NCI-H345 treated with DMSO at 0.1 percent for 48 hours (cell line): ENCODE results near the gene LCP2.

ENCODE experiments used
- DNase-seq: peaks from one replicate; lab custom pipeline; 2025; ENCODE audit not compliant: unreplicated experiment; lab: John Stamatoyannopoulos, UW

The LCP2 gene

DNA sequence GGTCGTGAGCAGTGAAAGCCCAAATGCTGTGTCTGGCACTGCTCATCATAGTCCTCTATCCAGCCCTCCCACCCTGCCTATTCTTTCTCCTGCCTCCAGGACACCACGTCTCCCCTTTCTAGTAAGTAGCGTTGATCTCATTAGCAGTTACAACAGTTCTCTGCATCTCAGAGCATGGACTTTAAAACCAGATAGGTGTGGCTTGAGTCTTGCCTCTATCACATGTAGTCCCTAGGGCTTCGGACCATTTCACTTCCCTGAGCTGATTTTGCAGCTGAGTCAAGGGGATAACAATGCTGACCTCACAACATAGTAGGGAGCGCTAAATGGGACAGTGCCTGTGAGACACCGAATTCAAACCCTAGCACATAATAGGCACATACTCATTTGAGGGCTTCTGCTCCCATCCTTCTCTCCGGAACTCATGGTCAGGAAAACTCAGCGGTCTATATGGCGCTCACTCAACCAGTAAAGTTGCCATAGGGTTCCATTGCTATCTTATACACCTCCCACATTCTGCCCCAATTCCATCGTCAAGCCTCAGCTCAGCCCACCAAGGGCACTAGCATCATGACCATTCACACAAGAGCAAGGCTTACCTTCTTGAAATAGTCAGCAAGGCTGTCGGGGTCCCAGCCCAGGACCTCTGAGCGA, 515 bp downstream of the LCP2 start:
- DNase-seq: no peak

GRCh38 chr5:170296036-170296934, 1.3 kb downstream of the LCP2 start:
- DNase-seq: no peak

- DNase-seq: no peak
Measured at GRCh38 chr5:170294556-170294955, 3.0 kb downstream of the LCP2 start.

GRCh38 chr5:170294057-170294456, 3.5 kb downstream of the LCP2 start:
- no peak for DNase-seq

DNA sequence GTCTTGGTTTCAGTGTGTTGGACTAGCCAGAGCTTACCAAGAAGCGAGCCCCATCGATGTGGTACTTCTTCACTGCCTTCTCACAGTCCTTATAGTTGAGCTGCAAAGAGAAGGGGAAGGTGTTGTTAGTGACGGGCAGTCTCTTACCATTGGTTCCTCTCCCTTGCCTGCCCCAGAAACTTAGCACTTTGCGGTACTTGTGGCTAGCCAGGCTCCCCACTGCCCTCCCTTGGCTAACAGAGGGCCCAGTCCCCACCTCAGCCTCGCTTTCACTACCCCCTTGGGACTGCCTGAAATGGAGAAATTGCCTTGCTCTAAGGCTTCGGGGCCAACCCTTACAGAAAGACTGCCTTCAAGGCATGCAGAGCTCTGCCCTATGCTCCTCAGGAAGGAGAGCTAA, 4.3 kb downstream of the LCP2 start:
- DNase-seq: no peak

GRCh38 chr5:170292179-170293104, 5.1 kb downstream of the LCP2 start:
- no peak for DNase-seq

GRCh38 chr5:170290498-170290897, 7.1 kb downstream of the LCP2 start:
- DNase-seq: no peak

DNA sequence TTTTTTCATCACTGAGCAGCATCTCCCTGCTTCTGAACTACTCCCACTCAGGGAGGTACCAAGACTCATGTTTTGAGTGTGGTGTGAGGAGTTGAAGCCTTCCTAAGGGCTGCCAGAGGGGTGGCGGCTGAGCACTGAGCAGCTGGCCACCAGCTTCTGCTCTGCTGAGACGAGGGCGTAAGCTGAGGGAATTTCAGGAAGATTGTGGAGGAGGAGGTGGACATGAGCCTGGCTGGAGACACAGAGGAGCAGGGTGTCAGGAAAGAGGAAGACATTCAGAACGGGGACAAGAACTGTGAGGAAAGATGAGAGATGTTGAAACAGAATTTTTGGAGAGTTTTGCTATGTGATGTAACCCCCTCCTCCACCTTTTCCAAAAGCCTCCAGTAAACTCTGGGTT, 7.8 kb downstream of the LCP2 start:
- no peak for DNase-seq

DNA sequence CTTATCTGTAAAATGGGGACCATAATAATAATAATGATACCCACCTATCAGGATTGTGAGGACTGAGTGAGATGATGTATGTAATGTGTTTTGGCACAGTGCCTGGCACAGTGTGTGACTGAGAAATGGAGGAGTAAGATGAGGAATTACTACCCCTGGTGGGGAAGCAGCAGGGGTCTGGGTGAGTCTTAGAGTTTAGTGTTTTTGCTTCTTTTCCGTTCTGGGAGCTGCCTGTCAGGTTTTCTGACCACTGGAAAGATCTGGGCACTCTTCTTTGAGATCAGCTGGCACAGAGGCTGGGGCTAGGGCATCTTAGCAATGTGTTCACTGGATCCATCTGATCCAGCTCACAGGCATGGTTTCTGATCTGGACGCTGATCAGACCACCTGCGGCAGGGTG, 8.5 kb downstream of the LCP2 start:
- DNase-seq: no peak

DNA sequence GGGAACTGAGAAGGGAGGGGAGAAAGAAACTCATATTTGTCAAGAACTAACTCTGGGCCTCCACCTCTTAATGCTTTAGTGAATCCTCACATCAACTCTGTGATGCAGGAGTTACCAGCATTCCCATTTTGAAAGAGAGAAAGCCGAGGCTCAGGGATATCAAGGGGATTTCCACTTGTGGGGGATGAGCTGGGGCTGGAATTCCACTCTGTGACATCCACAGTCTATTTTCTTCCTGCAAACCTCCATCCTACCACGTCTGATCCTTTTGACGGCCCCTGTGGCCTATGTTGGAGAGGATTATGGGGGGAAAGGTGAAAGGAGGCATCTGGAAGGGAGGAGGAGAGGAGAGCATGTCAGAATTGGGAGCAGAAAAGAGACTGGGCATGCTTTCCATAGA, 9.0 kb downstream of the LCP2 start:
- DNase-seq: no peak

DNA sequence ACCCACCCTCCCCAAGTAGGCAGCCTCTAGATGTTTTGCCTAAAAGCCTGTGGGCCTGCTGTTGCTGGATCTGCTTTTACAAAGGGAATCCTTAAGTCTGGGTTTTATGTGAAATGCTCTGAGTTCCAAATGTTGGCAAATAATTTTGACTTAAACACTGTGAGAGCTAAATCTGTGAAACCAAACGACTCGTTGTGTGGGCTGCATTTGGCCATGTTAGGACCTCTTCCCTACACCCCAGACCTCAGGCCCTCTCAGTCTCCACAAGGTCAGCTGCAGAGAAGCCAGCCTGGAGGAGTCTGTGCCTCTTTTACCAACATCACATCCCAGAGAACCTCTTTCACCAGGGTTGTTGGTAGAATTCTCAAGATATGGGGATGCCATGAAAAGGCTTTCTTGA, 9.4 kb downstream of the LCP2 start:
- DNase-seq: no peak

- DNase-seq: no peak
Measured at GRCh38 chr5:170287532-170287931, 10.0 kb downstream of the LCP2 start.

DNA sequence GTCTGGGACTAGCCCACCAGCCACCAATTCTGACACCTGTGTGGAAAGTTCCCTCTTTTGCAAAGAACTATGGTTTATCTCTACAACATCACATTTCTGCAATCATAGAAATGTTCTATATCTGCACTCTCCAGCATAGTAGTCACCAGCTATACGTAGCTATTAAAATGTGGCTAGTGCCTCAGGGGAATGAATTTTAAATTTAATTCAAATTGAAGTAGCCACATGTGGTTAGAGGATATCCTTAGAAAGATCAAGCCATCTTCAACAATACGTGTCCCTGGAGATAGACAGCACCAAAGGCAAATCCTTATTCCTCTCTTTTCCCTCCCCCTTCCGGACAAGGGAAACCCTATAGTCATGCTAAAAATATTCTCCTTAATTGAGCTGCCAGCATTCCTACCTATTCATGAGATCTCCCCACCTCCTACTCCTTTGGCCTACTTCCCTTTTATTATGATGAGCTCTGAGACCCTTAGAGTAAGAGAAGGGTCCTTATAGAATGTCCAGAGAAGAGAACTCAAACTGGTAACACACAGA, 11.1 kb downstream of the LCP2 start:
- no peak for DNase-seq

- DNase-seq: no peak
Measured at GRCh38 chr5:170285181-170285580, 12.4 kb downstream of the LCP2 start.

GRCh38 chr5:170284231-170284630, 13.3 kb downstream of the LCP2 start:
- DNase-seq: no peak

- no peak for DNase-seq
Measured at GRCh38 chr5:170283296-170283695, 14.3 kb downstream of the LCP2 start.

DNA sequence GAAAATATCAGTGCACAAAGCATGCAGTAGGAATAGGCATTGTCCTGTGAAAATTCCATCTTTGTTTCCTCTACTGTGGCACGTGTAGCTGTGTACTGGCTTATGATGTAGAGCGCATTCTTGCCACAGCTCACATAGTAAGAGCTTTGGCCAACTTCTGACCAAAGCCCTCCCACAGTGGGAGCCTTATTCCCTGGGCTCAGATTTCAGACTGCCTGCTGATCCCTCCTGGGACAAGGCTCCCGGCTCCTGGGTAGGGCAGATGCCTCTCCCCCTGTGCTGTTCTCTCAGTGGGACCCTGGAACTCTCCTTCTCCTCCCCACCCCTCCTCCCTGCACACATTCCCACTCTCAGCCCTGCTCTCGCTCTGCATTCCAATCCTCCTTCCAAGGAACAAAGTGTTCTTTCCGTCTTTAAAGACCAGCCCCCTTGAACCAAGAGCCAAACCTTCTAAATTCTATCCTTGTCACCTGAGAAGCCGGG, 17.5 kb downstream of the LCP2 start:
- DNase-seq: no peak

DNA sequence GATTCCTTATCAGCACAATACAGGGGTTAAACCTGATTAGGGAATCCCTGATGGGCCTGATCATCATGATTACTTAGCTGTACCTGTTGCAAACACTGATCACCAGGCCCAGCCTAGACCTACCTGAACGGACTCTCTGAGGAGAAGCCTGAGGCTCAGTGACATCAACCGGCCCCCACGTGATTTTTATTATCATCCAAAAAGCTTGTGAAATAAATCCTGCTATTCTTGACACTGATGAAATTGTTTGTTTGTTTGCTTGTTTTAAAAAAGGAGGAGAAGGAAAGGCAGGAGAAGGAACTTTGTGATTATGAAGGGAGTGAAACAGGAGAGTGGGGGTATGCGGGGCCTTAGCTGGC, 18.1 kb downstream of the LCP2 start:
- DNase-seq: no peak

DNA sequence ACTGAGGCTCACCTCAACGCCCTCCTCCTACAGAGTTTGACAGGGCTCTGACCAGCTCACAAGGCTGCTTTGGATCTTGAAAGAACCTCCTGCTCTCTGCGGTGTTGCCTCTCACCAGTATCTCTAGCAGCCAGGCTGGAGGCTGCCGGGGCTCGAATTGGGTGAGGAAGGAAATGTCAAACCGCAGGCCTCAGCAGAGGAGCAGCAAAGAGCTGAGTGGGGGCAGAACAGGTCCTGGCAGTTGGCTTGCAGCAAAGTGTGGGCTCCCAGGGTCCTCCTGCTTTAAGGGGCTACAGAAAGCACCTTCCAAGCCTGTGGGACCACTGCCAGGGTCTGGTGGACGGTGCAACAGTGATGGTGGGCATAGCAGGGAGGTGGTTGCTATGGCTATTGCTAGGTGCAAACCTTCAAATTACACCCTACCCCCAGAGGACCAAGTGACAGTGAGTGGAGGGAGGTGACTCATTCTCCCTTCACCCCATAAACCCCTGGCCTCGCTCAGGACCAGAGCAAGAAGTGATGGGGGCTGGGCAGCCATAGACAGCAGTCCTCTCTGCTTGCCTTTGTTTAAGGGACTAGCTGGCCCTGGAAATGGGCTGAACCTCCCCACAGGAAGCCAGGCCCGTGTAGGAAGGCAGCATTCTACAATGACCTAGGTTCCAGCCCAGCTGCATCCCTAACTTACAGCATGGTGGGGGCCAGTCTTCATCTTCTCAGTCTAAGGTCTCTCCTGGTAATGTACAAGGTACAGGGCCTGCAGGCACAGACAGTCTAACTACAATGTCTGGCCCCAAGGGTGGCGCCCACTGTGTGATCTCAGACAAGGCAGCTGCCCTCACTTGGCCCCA, 18.7 kb downstream of the LCP2 start:
- no peak for DNase-seq

GRCh38 chr5:170277867-170278281, 19.7 kb downstream of the LCP2 start:
- no peak for DNase-seq
